Measurements from ENCODE around the gene TTC21B.

DNA sequence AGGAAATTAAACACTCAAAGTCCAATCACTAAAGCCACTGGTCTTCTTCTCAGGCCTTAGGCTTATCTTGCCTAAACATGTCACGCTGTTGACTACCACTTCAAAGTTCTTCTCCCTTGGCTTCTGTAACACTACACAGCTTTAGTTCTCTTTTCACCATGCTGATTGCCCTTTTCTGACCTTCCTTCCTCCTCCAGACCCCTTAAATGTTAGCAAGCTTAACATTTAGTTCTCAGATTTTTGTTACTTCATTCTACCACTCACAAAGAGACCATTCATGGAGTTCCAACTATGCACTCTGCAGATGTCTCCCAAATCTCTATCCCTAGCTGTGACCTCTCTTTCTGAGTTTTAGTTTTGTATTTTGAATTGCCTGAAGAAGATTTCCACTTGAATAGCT, 64.4 kb downstream of the TTC21B start:
- TF ChIP-seq POLR2A (IDR thresholded peaks at IDR 0.05): no peak
- TF ChIP-seq POLR2AphosphoS5 (IDR thresholded peaks at IDR 0.05): no peak
- TF ChIP-seq CTCF (IDR thresholded peaks at IDR 0.05): no peak
